Parathyroid adenoma (tissue), 2 donors: ENCODE results near the gene RNASE8.

Experiments
- H2AFZ ChIP-seq: fragments of 300-600 bp; sonication (generic); one replicate; pipeline ENCODE4 v1.7.0; 2017; ENCODE audit warnings: antibody characterized with exemption, mild to moderate bottlenecking
- H3K27ac ChIP-seq: fragments of 300-600 bp; sonication (generic); one replicate; pipeline ENCODE4 v1.7.0; 2017
- H3K27me3 ChIP-seq: fragments of 300-600 bp; sonication (generic); one replicate; pipeline ENCODE4 v1.7.0; 2017; ENCODE audit warnings: low read length; ENCODE audit not compliant: control insufficient read depth, insufficient read depth
- H3K36me3 ChIP-seq: fragments of 300-600 bp; sonication (generic); one replicate; pipeline ENCODE4 v1.7.0; 2017; ENCODE audit warnings: low read length; ENCODE audit not compliant: control insufficient read depth, insufficient read depth
- H3K4me1 ChIP-seq: fragments of 300-600 bp; sonication (generic); one replicate; pipeline ENCODE4 v1.7.0; 2017; ENCODE audit warnings: control low read depth
- H3K4me2 ChIP-seq: fragments of 300-600 bp; sonication (generic); one replicate; pipeline ENCODE4 v1.7.0; 2017; ENCODE audit warnings: low read length
- H3K4me3 ChIP-seq: fragments of 300-600 bp; sonication (generic); one replicate; pipeline ENCODE4 v1.7.0; 2017; ENCODE audit warnings: low read depth, low read length
- H3K79me2 ChIP-seq: fragments of 300-600 bp; sonication (generic); one replicate; pipeline ENCODE4 v1.7.0; 2017; ENCODE audit warnings: control low read depth
- H3K9ac ChIP-seq: fragments of 300-600 bp; sonication (generic); one replicate; pipeline ENCODE4 v1.7.0; 2017; ENCODE audit warnings: mild to moderate bottlenecking
- H3K9me3 ChIP-seq: fragments of 300-600 bp; sonication (generic); one replicate; pipeline ENCODE4 v1.7.0; 2017; ENCODE audit warnings: low read length; ENCODE audit not compliant: control insufficient read depth
- TF ChIP-seq, protein P1 (sequence below): fragments of 300-600 bp; sonication (generic); IDR thresholded peaks from one replicate; pipeline ENCODE4 v1.7.0; 2017; ENCODE audit warnings: antibody characterized with exemption, mild to moderate bottlenecking
- donor health status: primary hyperparathyroidism.

Gene RNASE8

DNA sequence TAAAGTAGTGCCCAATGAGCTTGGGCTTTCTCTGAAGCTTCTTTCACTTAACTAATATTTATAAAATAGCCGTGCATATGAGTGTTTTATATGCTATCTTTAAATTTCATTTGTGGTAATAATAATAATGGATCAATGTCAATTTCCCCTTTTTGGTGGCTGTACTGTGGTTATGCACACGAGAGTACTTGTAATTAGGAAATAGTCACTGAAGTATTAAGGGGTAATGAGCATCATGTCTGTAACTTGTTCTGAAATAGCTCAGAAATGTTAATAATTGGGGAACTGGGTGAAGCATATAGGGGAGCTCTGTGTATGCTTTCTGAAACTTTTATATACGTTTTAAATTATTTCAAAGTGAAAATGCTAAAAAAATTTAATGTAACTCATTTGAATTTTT, 7.0 kb upstream of the RNASE8 start:
- H3K79me2 ChIP-seq = no peaks in the 10 kb centered on the region
- no peak overlapping the region for H3K27ac ChIP-seq
- H3K36me3 ChIP-seq = no peaks in the 10 kb centered on the region
- no peak overlapping the region for H3K4me3 ChIP-seq
- no peaks in the 10 kb centered on the region for H3K9me3 ChIP-seq
- H3K27me3 ChIP-seq = no peaks in the 10 kb centered on the region
- peak overlapping the region; percentile 17 for H2AFZ ChIP-seq
- H3K4me2 ChIP-seq = no peak overlapping the region
- H3K4me1 ChIP-seq = peaks cover 47% of the 10 kb centered on the region
- TF ChIP-seq, protein P1, sequence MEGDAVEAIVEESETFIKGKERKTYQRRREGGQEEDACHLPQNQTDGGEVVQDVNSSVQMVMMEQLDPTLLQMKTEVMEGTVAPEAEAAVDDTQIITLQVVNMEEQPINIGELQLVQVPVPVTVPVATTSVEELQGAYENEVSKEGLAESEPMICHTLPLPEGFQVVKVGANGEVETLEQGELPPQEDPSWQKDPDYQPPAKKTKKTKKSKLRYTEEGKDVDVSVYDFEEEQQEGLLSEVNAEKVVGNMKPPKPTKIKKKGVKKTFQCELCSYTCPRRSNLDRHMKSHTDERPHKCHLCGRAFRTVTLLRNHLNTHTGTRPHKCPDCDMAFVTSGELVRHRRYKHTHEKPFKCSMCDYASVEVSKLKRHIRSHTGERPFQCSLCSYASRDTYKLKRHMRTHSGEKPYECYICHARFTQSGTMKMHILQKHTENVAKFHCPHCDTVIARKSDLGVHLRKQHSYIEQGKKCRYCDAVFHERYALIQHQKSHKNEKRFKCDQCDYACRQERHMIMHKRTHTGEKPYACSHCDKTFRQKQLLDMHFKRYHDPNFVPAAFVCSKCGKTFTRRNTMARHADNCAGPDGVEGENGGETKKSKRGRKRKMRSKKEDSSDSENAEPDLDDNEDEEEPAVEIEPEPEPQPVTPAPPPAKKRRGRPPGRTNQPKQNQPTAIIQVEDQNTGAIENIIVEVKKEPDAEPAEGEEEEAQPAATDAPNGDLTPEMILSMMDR = no peak
- no peak overlapping the region for H3K9ac ChIP-seq

DNA sequence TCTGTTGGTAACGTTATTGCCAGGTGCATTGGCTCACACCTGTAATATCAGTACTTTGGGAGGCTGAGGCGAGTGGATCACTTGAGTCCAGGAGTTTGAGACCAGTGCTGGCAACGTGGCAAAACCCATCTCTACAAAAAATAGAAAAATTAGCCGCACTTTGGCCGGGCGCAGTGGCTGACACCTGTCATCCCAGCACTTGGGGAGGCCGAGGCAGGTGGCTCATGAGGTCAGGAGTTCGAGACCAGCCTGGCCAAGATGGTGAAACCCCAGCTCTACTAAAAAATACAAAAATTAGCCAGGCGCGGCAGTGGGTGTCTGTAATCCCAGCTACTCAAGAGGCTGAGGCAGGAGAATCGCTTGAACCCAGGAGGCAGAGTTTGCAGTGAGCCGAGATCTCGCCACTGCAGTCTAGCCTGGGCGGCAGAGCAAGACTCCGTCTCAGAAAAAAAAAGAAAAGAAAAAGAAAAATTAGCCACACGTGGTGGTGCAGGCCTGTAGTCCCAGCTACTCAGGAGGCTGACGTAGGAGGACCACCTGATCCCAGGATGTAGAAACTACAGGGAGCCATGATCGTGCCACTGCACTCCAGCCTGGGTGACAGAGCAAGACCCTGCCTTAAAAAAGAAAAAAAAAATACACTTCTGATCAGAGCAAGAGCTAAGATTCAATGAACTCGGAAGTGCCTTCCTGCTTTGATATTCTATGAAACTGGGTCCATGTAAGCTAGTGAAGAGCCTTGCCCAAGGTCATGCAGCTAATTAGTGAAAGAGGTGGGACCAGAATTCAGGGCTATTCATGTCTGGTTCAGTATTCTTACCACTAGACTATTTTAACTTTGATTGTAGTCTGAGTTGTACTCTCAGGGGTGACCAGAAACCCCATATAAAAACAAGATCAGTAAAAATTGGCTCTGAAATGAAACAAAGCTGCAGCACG, 4.2 kb upstream of the RNASE8 start:
- no peak overlapping the region for H3K4me3 ChIP-seq
- no peaks in the 10 kb centered on the region for H3K36me3 ChIP-seq
- H3K9me3 ChIP-seq = no peaks in the 10 kb centered on the region
- peak overlapping the region; percentile 40 for H3K27ac ChIP-seq
- TF ChIP-seq, protein P1 = no peak
- no peaks in the 10 kb centered on the region for H3K27me3 ChIP-seq
- H2AFZ ChIP-seq = peak overlapping the region; percentile 36
- H3K79me2 ChIP-seq = no peaks in the 10 kb centered on the region
- no peak overlapping the region for H3K9ac ChIP-seq
- no peak overlapping the region for H3K4me2 ChIP-seq
- H3K4me1 ChIP-seq = peaks cover 28% of the 10 kb centered on the region

DNA sequence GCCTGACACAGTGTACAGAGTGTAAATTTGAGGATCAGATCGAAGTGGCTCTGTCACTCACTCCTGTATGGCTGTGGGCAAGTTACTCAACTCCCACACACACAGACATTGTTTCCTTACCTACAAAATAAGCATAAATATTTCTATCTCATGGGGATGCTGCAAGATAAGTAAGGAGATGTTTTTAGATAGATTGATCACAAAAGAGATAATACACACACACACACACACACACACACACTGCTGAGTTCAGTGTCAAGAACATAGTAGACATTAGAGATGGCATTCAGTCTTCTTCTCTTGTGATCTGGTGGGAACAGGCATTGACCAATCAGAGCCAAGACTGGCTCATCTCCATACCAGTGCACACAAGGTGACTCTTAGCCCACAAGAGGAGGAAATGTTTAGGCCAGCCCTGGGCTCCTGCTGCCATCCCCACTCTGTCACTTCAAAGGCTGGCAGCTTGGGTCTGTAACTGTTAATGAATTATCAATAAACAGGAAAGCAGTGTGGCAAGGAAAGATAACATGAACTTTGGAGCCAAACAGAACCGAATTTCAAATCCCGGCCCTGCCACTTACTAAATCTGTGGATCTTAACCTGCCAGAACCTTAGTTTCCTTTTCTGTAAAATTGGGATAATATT, 3.4 kb upstream of the RNASE8 start:
- Histone ChIP-seq H3K4me1 (peaks cover 21% of the 10 kb centered on the region), H3K27ac (peak overlapping the region; percentile 40), H3K4me2 (no peak overlapping the region), H3K79me2 (no peaks in the 10 kb centered on the region), H3K27me3 (no peaks in the 10 kb centered on the region), H3K4me3 (no peak overlapping the region), H3K36me3 (no peaks in the 10 kb centered on the region), H2AFZ (peak overlapping the region; percentile 40), H3K9me3 (no peaks in the 10 kb centered on the region), H3K9ac (no peak overlapping the region)
- TF ChIP-seq, protein P1 = no peak

DNA sequence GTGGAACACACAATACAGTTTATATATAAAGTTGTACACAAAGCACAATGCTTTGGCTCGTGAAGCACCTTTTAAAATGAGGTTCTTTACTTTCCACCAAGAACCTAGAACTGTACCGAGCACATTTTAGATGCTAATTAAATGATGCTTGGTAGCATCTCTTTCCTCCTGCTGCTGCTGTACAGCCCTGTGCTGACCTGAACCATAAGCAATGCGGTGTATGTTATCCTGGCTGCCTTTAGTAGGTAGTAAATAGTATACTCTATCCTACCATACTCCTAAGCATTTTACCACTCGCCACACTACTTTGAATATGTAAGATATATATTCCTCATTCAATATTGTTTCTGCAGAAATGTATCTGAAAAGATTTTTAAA, 2.9 kb upstream of the RNASE8 start:
- H3K9me3 ChIP-seq = no peaks in the 10 kb centered on the region
- TF ChIP-seq, protein P1 = no peak
- no peak overlapping the region for H3K4me3 ChIP-seq
- H3K27me3 ChIP-seq = no peaks in the 10 kb centered on the region
- H2AFZ ChIP-seq = no peak overlapping the region
- no peaks in the 10 kb centered on the region for H3K36me3 ChIP-seq
- H3K79me2 ChIP-seq = no peaks in the 10 kb centered on the region
- peaks cover 16% of the 10 kb centered on the region for H3K4me1 ChIP-seq
- H3K27ac ChIP-seq = no peak overlapping the region
- H3K4me2 ChIP-seq = no peak overlapping the region
- H3K9ac ChIP-seq = no peak overlapping the region
